A549 (cell line): Measurements from ENCODE around the gene OR5H2. TPM values are rescaled to one million over a fixed set of nuclear protein-coding genes. Genes with fewer than 3 reads are reported as not detected.

ENCODE experiments used
- ATAC-seq, 2 experiments: fragments of 200-7000 bp in 1 of 2; fragments of >200 bp in 1 of 2; cut with Nextera tagmentation in 1 of 2; cut with Tn5 transposase in 1 of 2; 3 replicates each; pipeline versions ENCODE4 v1.8.0 to v1.9.1; 2018 to 2020; ENCODE audit warnings: mild to moderate bottlenecking in 1 of 2, moderate library complexity in 1 of 2
- CTCF ChIA-PET: fragments of 300-600 bp; sonication (Branson Sonifier 250); formaldehyde crosslinking; extraction: SDS; loops from one replicate; lab custom pipeline; 2021; ENCODE audit warnings: antibody characterized with exemption, inconsistent platforms; lab: Yijun Ruan, JAX
- POLR2A ChIA-PET: fragments of 350-600 bp; formaldehyde crosslinking; extraction: SDS; loops from one replicate; lab custom pipeline; 2021; ENCODE audit warnings: antibody characterized with exemption, inconsistent platforms; lab: Yijun Ruan, JAX
- DNase-seq, 2 experiments: peaks; one replicate each; pipeline versions ENCODE4 v3.0.0 to v3.0.0-alpha.2; 2011 to 2016; ENCODE audit warnings: low read depth in 1 of 2, low spot score in 1 of 2
- FAIRE-seq: peaks from 2 replicates; lab custom pipeline; 2011; peaks lifted over from hg19 to GRCh38; lab: Jason Lieb, UNC
- H3K27ac ChIP-seq, 2 experiments: fragments of >200 bp; sonication (Bioruptor Twin); formaldehyde crosslinking; 3 replicates each; pipeline ENCODE4 v1.5.1; 2016 to 2017
- H3K4me1 ChIP-seq: fragments of >200 bp; sonication (Bioruptor Twin); formaldehyde crosslinking; 3 replicates; pipeline ENCODE4 v1.6.1; 2016
- H3K4me2 ChIP-seq: fragments of >200 bp; sonication (Bioruptor Twin); formaldehyde crosslinking; 3 replicates; pipeline ENCODE4 v1.6.1; 2016
- H3K4me3 ChIP-seq: fragments of >200 bp; sonication (Bioruptor Twin); formaldehyde crosslinking; 3 replicates; pipeline ENCODE4 v1.5.1; 2016
- H3K9me3 ChIP-seq: fragments of >200 bp; sonication (Bioruptor Twin); formaldehyde crosslinking; 3 replicates; pipeline ENCODE4 v1.6.1; 2016
- CBX2 ChIP-seq: fragments of 200-600 bp; sonication (generic); IDR thresholded peaks from 2 replicates; pipeline ENCODE4 v1.6.1; 2016; ENCODE audit warnings: low read depth, mild to moderate bottlenecking, borderline replicate concordance
- CBX8 ChIP-seq: fragments of 200-600 bp; sonication (generic); IDR thresholded peaks from 2 replicates; pipeline ENCODE4 v1.6.1; 2016
- CTCF ChIP-seq: fragments of >200 bp; sonication (Bioruptor Twin); formaldehyde crosslinking; IDR thresholded peaks from 3 replicates; pipeline ENCODE4 v1.5.1; 2016
- E2F6 ChIP-seq: IDR thresholded peaks from 2 replicates; pipeline ENCODE4 v1.6.1; 2012; ENCODE audit warnings: low read depth, borderline replicate concordance
- EHF ChIP-seq: fragments of 250-450 bp; sonication (Bioruptor Pico); IDR thresholded peaks from 2 replicates; pipeline ENCODE4 v1.5.0; 2020; ENCODE audit warnings: mild to moderate bottlenecking
- ESRRA ChIP-seq: fragments of 150-350 bp; IDR thresholded peaks from 2 replicates; pipeline ENCODE4 v1.6.1; 2014; ENCODE audit warnings: mild to moderate bottlenecking, low read length, borderline replicate concordance
- FOXS1 ChIP-seq: fragments of 250-450 bp; sonication (Bioruptor Pico); IDR thresholded peaks from 2 replicates; pipeline ENCODE4 v1.5.0; 2020; ENCODE audit warnings: mild to moderate bottlenecking, moderate library complexity
- HEYL ChIP-seq: fragments of 250-450 bp; sonication (Bioruptor Pico); IDR thresholded peaks from 2 replicates; pipeline ENCODE4 v1.8.0; 2021; ENCODE audit warnings: mild to moderate bottlenecking, moderate library complexity
- HOXB5 ChIP-seq: fragments of 250-450 bp; sonication (Bioruptor Pico); IDR thresholded peaks from 2 replicates; pipeline ENCODE4 v1.5.0; 2020; ENCODE audit warnings: mild to moderate bottlenecking, moderate library complexity
- JUNB ChIP-seq: fragments of >200 bp; sonication (Bioruptor Twin); formaldehyde crosslinking; IDR thresholded peaks from 2 replicates; pipeline ENCODE4 v1.6.1; 2016
- KDM1A ChIP-seq: fragments of 200-600 bp; sonication (generic); IDR thresholded peaks from 2 replicates; pipeline ENCODE4 v1.6.1; 2016; ENCODE audit warnings: low read depth, mild to moderate bottlenecking
- KDM5A ChIP-seq: fragments of 200-600 bp; sonication (generic); IDR thresholded peaks from 2 replicates; pipeline ENCODE4 v1.6.1; 2016; ENCODE audit warnings: antibody characterized with exemption, mild to moderate bottlenecking
- MAZ ChIP-seq: fragments of 150-350 bp; IDR thresholded peaks from 2 replicates; pipeline ENCODE4 v1.6.1; 2014; ENCODE audit warnings: antibody characterized with exemption, low read depth, low read length, borderline replicate concordance
- MYC ChIP-seq: IDR thresholded peaks from 2 replicates; pipeline ENCODE4 v1.6.1; 2012; ENCODE audit warnings: mild to moderate bottlenecking, inconsistent platforms, low read length, improper control_type of control experiment, borderline replicate concordance
- NPAS2 ChIP-seq: fragments of 250-450 bp; sonication (Bioruptor Pico); IDR thresholded peaks from 2 replicates; pipeline ENCODE4 v1.8.0; 2022; ENCODE audit warnings: mild to moderate bottlenecking, moderate library complexity, borderline replicate concordance
- PBX3 ChIP-seq: IDR thresholded peaks from 2 replicates; pipeline ENCODE4 v1.6.1; 2012
- PHF8 ChIP-seq: fragments of 200-600 bp; sonication (generic); IDR thresholded peaks from 2 replicates; pipeline ENCODE4 v1.6.1; 2016; ENCODE audit warnings: low read depth, mild to moderate bottlenecking, antibody characterized with exemption, moderate library complexity, borderline replicate concordance
- POLR2AphosphoS2 ChIP-seq: conservative IDR thresholded peaks from 2 replicates; pipeline ENCODE4 v1.6.1; 2012; ENCODE audit warnings: low read length, improper control_type of control experiment, inconsistent platforms
- RFX5 ChIP-seq: fragments of 450-650 bp; IDR thresholded peaks from 2 replicates; pipeline ENCODE4 v1.7.1; 2014; ENCODE audit warnings: antibody characterized with exemption, mild to moderate bottlenecking, moderate library complexity
- SMC3 ChIP-seq: fragments of >200 bp; sonication (Bioruptor Twin); formaldehyde crosslinking; IDR thresholded peaks from 3 replicates; pipeline ENCODE4 v1.6.1; 2018; ENCODE audit warnings: inconsistent platforms
- TP53 ChIP-seq: fragments of 250-450 bp; sonication (Bioruptor Pico); IDR thresholded peaks from 2 replicates; pipeline ENCODE4 v1.5.0; 2021; ENCODE audit warnings: mild to moderate bottlenecking, moderate library complexity
- ZFP36 ChIP-seq: fragments of 450-650 bp; IDR thresholded peaks from 2 replicates; pipeline ENCODE4 v1.6.1; 2014; ENCODE audit warnings: borderline replicate concordance; ENCODE audit not compliant: partially characterized antibody
- ZSCAN20 ChIP-seq: fragments of 250-450 bp; sonication (Bioruptor Pico); IDR thresholded peaks from 2 replicates; pipeline ENCODE4 v1.8.0; 2022; ENCODE audit warnings: mild to moderate bottlenecking, moderate library complexity
- WGBS: methylation state at CpG from one replicate; pipeline ENCODE4 v1.1.6; 2017; ENCODE audit errors: missing lambda C conversion rate; 5-methylcytosine and 5-hydroxymethylcytosine counted together
- polyA plus RNA-seq, 4 experiments: library from polyadenylated mRNA; depleted of rRNA in 3 of 4; stranded (reverse); fragments of >200 nt; fragmentation: RNase III in 1 of 4; extraction: RNeasy Plus Mini Kit Qiagen cat#74134 plus additional on column Dnase treatment in 1 of 4; gene quantifications; 2 replicates in 3 of 4; 3 replicates in 1 of 4; pipeline ENCODE4 v1.2.3, GENCODE V29; 2011 to 2017
- TF ChIP-seq, protein P1 (sequence below): fragments of >200 bp; sonication (Bioruptor Twin); formaldehyde crosslinking; IDR thresholded peaks from 2 replicates; pipeline ENCODE4 v1.6.1; 2016

OR5H2 gene
- polyA plus RNA-seq, 2 of the 4 experiments (the other 2 are of a cell fraction): not detected

DNA sequence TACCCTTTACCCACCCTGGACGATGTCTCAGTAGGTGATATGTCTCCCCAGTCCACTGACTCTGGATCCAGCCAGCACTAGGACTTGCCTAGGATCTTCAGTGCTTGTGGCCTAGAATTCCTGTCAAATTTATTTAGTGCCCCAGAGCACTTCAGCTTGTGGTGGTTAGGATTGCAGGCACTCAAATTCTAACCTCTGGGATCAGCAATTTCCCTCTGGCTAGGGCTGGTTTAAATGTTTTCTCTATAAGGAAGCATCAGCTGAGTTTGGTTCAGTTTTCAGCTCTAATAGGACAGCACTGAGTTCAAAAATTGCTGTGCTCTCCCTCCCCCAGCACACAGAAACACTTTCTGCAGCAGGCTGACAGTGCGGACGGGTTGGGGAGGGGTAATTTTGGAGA is 10.2 kb upstream of the OR5H2 start:
- TF ChIP-seq POLR2AphosphoS2: no peak
- no peak for TF ChIP-seq FOXS1 (CRISPR knock-in tag)
- TF ChIP-seq KDM1A: no peak
- TF ChIP-seq ESRRA: no peak
- no peak for TF ChIP-seq NPAS2 (CRISPR knock-in tag)
- TF ChIP-seq TP53 (CRISPR knock-in tag): no peak
- H3K4me1 ChIP-seq: no peaks in the 10 kb centered on the region
- H3K9me3 ChIP-seq: no peaks in the 10 kb centered on the region
- ChIA-PET POLR2A (no interaction called here), CTCF (interaction anchor here (1.1 to 1.8 kb wide), 2 partner anchors 231 to 233 kb away, joined by 3 to 5 read pairs; no protein-coding TSS in a partner anchor)
- no peak overlapping the region for H3K4me2 ChIP-seq
- no peak for FAIRE-seq
- no peak for ATAC-seq
- no peak overlapping the region for H3K4me3 ChIP-seq
- 0% methylated on average over 3 of the region's 3 CpGs for WGBS
- no peak overlapping the region for H3K27ac ChIP-seq
- no peak for DNase-seq

DNA sequence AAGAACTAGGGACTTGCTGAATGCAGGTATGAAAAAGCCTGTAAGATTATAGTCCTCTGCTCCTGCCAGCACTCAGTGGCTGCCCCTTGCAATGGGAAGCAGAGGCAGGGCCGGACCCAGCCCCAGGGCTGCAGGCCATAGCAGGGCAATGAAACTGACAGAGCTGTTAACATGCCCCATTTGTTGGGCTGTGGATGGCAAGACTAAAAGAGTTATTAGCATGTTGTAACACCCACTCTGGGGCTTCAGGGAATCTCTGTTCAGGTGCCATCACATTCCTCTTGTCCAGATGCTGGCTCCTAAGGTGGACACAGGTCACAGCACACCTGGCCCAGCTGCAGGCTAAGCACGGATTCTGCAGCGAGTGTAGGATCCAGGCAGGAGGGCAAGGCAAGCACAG is 7.4 kb upstream of the OR5H2 start:
- 0% methylated on average over 3 of the region's 3 CpGs for WGBS
- H3K27ac ChIP-seq: no peak overlapping the region

DNA sequence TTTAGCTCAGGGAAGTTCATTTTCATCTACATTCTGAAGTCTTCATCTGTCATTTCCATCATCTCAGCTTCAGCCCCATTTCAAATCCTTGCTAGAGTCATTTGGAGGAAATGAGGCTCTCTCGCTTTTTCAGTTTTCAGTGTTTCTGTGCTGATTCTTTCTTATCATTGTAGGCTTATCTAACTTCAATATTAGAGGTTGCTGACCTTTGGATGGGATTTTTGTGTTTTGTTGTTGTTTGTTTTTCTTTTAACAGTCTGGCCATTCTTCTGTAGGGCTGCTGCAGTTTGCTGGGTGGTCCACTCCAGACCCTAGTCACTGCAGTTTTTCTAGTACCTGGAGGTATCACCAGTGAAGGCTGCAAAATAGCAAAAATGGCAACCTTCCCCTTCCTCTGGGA is 8.6 kb downstream of the OR5H2 start:
- H3K9me3 ChIP-seq: no peaks in the 10 kb centered on the region
- ATAC-seq (no peak), DNase-seq (no peak)
- H3K4me3 ChIP-seq: no peak overlapping the region
- H3K27ac ChIP-seq: no peak overlapping the region
- no peaks in the 10 kb centered on the region for H3K4me1 ChIP-seq
- WGBS: 0% methylated on average over 1 of the region's 1 CpG
- no peak overlapping the region for H3K4me2 ChIP-seq
- TF ChIP-seq HEYL (CRISPR knock-in tag) (no peak), ESRRA (no peak), FOXS1 (CRISPR knock-in tag) (no peak), PBX3 (no peak), JUNB (no peak), MAZ (no peak), ZSCAN20 (no peak), MYC (no peak), KDM5A (no peak), CBX2 (no peak), E2F6 (no peak)
- TF ChIP-seq, all 56 proteins: peak for 0
- ChIA-PET CTCF (interaction anchor here (1.6 kb wide), 1 partner anchor 39 kb away, joined by 4 read pairs; no protein-coding TSS in a partner anchor), POLR2A (no interaction called here)
- FAIRE-seq: no peak

More for the DNA sequence above, 7.4 kb upstream of the OR5H2 start:
- DNase-seq: no peak
- Histone ChIP-seq H3K9me3 (no peaks in the 10 kb centered on the region), H3K4me3 (no peak overlapping the region), H3K4me2 (no peak overlapping the region), H3K4me1 (no peaks in the 10 kb centered on the region)
- no peak for ATAC-seq
- POLR2A ChIA-PET: no interaction called here
- TF ChIP-seq, protein P1, sequence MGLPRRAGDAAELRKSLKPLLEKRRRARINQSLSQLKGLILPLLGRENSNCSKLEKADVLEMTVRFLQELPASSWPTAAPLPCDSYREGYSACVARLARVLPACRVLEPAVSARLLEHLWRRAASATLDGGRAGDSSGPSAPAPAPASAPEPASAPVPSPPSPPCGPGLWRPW: no peak
- no peak for TF ChIP-seq NPAS2 (CRISPR knock-in tag)
- no peak for TF ChIP-seq EHF (CRISPR knock-in tag)
- TF ChIP-seq PHF8: no peak
- TF ChIP-seq CBX8: no peak
- TF ChIP-seq TP53 (CRISPR knock-in tag): no peak
- TF ChIP-seq SMC3: no peak
- TF ChIP-seq HOXB5 (CRISPR knock-in tag): no peak
- TF ChIP-seq E2F6: no peak
- no peak for TF ChIP-seq CTCF
- TF ChIP-seq RFX5: no peak
- TF ChIP-seq ZFP36: no peak
- TF ChIP-seq KDM5A: no peak
- no peak for TF ChIP-seq KDM1A
- no peak for TF ChIP-seq MYC
- FAIRE-seq: no peak
- CTCF ChIA-PET: no interaction called here
